Spleen (tissue), 11 donors: ENCODE results near the gene PALLD. TPM values are rescaled to one million over a fixed set of nuclear protein-coding genes. Genes with fewer than 3 reads are reported as not detected.

Source experiments
- DNase-seq: peaks from one replicate; pipeline ENCODE4 v3.0.0-alpha.2; 2020
- H3K27ac ChIP-seq, 8 donors: fragments of 200-600 bp; sonication (generic) in 7 of 8; 1 replicate in 4 of 8; 2 replicates in 4 of 8; pipeline versions ENCODE4 v1.5.0 to v1.8.0; 2016 to 2021; ENCODE audit warnings: inconsistent platforms in 4 of 8, mild to moderate bottlenecking in 4 of 8, moderate library complexity in 1 of 8
- H3K27me3 ChIP-seq, 7 donors: fragments of 200-600 bp; sonication (generic) in 6 of 7; replicated peaks in 1 of 7; 1 replicate in 4 of 7; 2 replicates in 3 of 7; pipeline versions ENCODE4 v1.5.0 to v1.8.0; 2016 to 2021; ENCODE audit warnings: inconsistent platforms in 3 of 7, mild to moderate bottlenecking in 1 of 7
- H3K36me3 ChIP-seq, 6 donors: fragments of 200-600 bp; sonication (generic) in 5 of 6; 1 replicate in 4 of 6; 2 replicates in 2 of 6; pipeline versions ENCODE4 v1.5.0 to v1.8.0; 2016 to 2021; ENCODE audit warnings: inconsistent platforms in 2 of 6
- H3K4me1 ChIP-seq, 6 donors: fragments of 200-600 bp; sonication (generic) in 5 of 6; 1 replicate in 3 of 6; 2 replicates in 3 of 6; pipeline versions ENCODE4 v1.5.0 to v1.8.0; 2016 to 2021; ENCODE audit warnings: inconsistent platforms in 3 of 6
- H3K4me3 ChIP-seq, 8 donors: fragments of 200-600 bp; sonication (generic) in 7 of 8; 1 replicate in 4 of 8; 2 replicates in 4 of 8; pipeline versions ENCODE4 v1.5.0 to v1.8.0; 2016 to 2021; ENCODE audit warnings: inconsistent platforms in 4 of 8, mild to moderate bottlenecking in 4 of 8, moderate library complexity in 2 of 8
- H3K9me3 ChIP-seq, 8 donors: fragments of 200-600 bp; sonication (generic) in 7 of 8; 1 replicate in 4 of 8; 2 replicates in 4 of 8; pipeline versions ENCODE4 v1.5.0 to v1.8.0; 2016 to 2021; ENCODE audit warnings: inconsistent platforms in 4 of 8
- CTCF ChIP-seq, 11 experiments: fragments of 200-600 bp in 7 of 11; fragments of 450-650 bp in 4 of 11; sonication (generic) in 4 of 11; IDR thresholded peaks in 8 of 11; conservative IDR thresholded peaks in 3 of 11; 1 replicate in 7 of 11; 2 replicates in 4 of 11; pipeline versions ENCODE4 v1.4.0 to v1.8.0; 2016 to 2021; ENCODE audit warnings: antibody characterized with exemption in 11 of 11, inconsistent platforms in 4 of 11, mild to moderate bottlenecking in 1 of 11
- POLR2A ChIP-seq, 3 donors: fragments of 450-650 bp; IDR thresholded peaks; one replicate each; pipeline ENCODE4 v1.5.1; 2017; ENCODE audit warnings: antibody characterized with exemption in 3 of 3, mild to moderate bottlenecking in 1 of 3
- POLR2AphosphoS5 ChIP-seq, 3 donors: sonication (generic); formaldehyde crosslinking; IDR thresholded peaks; one replicate each; pipeline ENCODE4 v1.5.1; 2017; ENCODE audit warnings: antibody characterized with exemption in 3 of 3
- whole genome bisulfite sequencing, 5 donors: extraction: QIAGEN DNeasy Blood & Tissue Kit in 3 of 5; methylation state at CpG; one replicate each; pipeline versions ENCODE4 v1.1.5 to v1.1.7; 2013 to 2018; 5-methylcytosine and 5-hydroxymethylcytosine counted together
- intact Hi-C: fragments of 100-400 bp; cut with DNase I; formaldehyde crosslinking; loops from one replicate; pipeline ENCODE4 v1.15.0; 2023; ENCODE audit warnings: low total_unique reads
- polyA plus RNA-seq, 3 donors: library from polyadenylated mRNA; stranded (reverse); fragments of 200-250 nt; gene quantifications; one replicate each; pipeline ENCODE4 v1.2.1, GENCODE V29; 2013
- total RNA-seq, 7 donors: library from RNA; depleted of rRNA in 3 of 7; stranded (reverse); fragments of >200 nt in 3 of 7; fragmentation: NEBNext Ultra II Directional in 4 of 7; extraction: Animal tissue kit (Norgen Biotek cat#: 25700) in 4 of 7; gene quantifications; one replicate each; pipeline versions ENCODE4 v1.1.0 to v1.2.1, GENCODE V29; 2016 to 2021
- donor health status: healthy with polysubstance abuse.
- donor health status: DM: no; HTN: no; CAD: no; lungs with moderate emphysema.
- donor health status: DM: no; HTN: no; CAD: no.
- donor health status: Bipolar disorder and iron deficiency.
- donor health status: healthy.
- donor health status: DM: no; HTN: no; CAD: no.
- donor health status: DM: yes; HTN: yes; CAD: no.

The PALLD gene
- total and polyA plus RNA-seq, 10 donors: 24.3 to 228 (median 142) TPM

- TF ChIP-seq POLR2AphosphoS5 (IDR thresholded peaks at IDR 0.05) (no peak), CTCF (IDR thresholded peaks at IDR 0.05 in 8 of 11, conservative IDR thresholded peaks at IDR 0.05 in 3 of 11) (no peak), POLR2A (IDR thresholded peaks at IDR 0.05) (no peak)
- no peak for DNase-seq
- WGBS, 5 donors: 68 to 84% (median 76%) methylated on average over 6 of the region's 6 CpGs
- H3K9me3 ChIP-seq: no peaks in the 10 kb centered on the region
- intact Hi-C loops: no loop called here
- no peak overlapping the region for H3K4me3 ChIP-seq
- H3K27ac ChIP-seq: no peak overlapping the region
- no peaks in the 10 kb centered on the region for H3K36me3 ChIP-seq
- no peaks in the 10 kb centered on the region for H3K27me3 ChIP-seq
- no peaks in the 10 kb centered on the region for H3K4me1 ChIP-seq
Observed at GRCh38 chr4:168674077-168674747, 177.4 kb downstream of the PALLD start.

GRCh38 chr4:168674866-168675265 is 178.0 kb downstream of the PALLD start:
- WGBS, 5 donors: 51 to 91% (median 77%) methylated on average over 3 of the region's 3 CpGs
- intact Hi-C loops: no loop called here

GRCh38 chr4:168677063-168677462 is 180.2 kb downstream of the PALLD start:
- Histone ChIP-seq H3K9me3 (no peaks in the 10 kb centered on the region), H3K4me1 (no peaks in the 10 kb centered on the region), H3K4me3 (no peak overlapping the region), H3K36me3 (no peaks in the 10 kb centered on the region), H3K27me3 (no peaks in the 10 kb centered on the region), H3K27ac (no peak overlapping the region)
- intact Hi-C loops: no loop called here
- TF ChIP-seq POLR2A (IDR thresholded peaks at IDR 0.05) (no peak), CTCF (IDR thresholded peaks at IDR 0.05 in 8 of 11, conservative IDR thresholded peaks at IDR 0.05 in 3 of 11) (no peak), POLR2AphosphoS5 (IDR thresholded peaks at IDR 0.05) (no peak)
- no peak for DNase-seq
- 81 to 94% (median 89%) methylated on average over 6 of the region's 6 CpGs for WGBS, 5 donors

More at GRCh38 chr4:168674866-168675265, 178.0 kb downstream of the PALLD start:
- Histone ChIP-seq H3K4me3 (no peak overlapping the region), H3K27me3 (no peaks in the 10 kb centered on the region), H3K36me3 (no peaks in the 10 kb centered on the region), H3K9me3 (no peaks in the 10 kb centered on the region), H3K27ac (no peak overlapping the region), H3K4me1 (no peaks in the 10 kb centered on the region)
- no peak for TF ChIP-seq CTCF (IDR thresholded peaks at IDR 0.05 in 8 of 11, conservative IDR thresholded peaks at IDR 0.05 in 3 of 11)
- no peak for TF ChIP-seq POLR2AphosphoS5 (IDR thresholded peaks at IDR 0.05)
- no peak for TF ChIP-seq POLR2A (IDR thresholded peaks at IDR 0.05)
- no peak for DNase-seq

- TF ChIP-seq POLR2A (IDR thresholded peaks at IDR 0.05) (no peak), CTCF (IDR thresholded peaks at IDR 0.05 in 8 of 11, conservative IDR thresholded peaks at IDR 0.05 in 3 of 11) (no peak), POLR2AphosphoS5 (IDR thresholded peaks at IDR 0.05) (no peak)
- Histone ChIP-seq H3K36me3 (no peaks in the 10 kb centered on the region), H3K27me3 (no peaks in the 10 kb centered on the region), H3K4me3 (no peak overlapping the region), H3K27ac (no peak overlapping the region), H3K4me1 (no peaks in the 10 kb centered on the region), H3K9me3 (no peaks in the 10 kb centered on the region)
- intact Hi-C loops: no loop called here
- no peak for DNase-seq
- WGBS, 5 donors: 86 to 94% (median 90%) methylated on average over 11 of the region's 11 CpGs
Observed at GRCh38 chr4:168677879-168678278, 181.0 kb downstream of the PALLD start.
